Stomach (tissue), 9 donors: ENCODE data around the gene OR9K2. TPM values are rescaled to one million over a fixed set of nuclear protein-coding genes. Genes with fewer than 3 reads are reported as not detected.
A peak's percentile ranks its signal among the peaks of the same experiment; 100 is the strongest.
"Not testable (repeated sequence)": the region's sequence is repeated elsewhere in the genome, so short reads cannot be mapped to it uniquely, and the experiment has no call there.

Experiments used
- DNase-seq, 2 donors: peaks; one replicate each; pipeline versions ENCODE4 v3.0.0 to v3.0.0-alpha.2; 2013 to 2019
- H3K27ac ChIP-seq, 5 donors: fragments of 200-600 bp in 4 of 5; sonication (generic) in 4 of 5; one replicate each; pipeline ENCODE4 v1.5.1; 2013 to 2019; ENCODE audit warnings: mild to moderate bottlenecking in 1 of 5, moderate library complexity in 1 of 5
- H3K27me3 ChIP-seq, 3 donors: fragments of 200-600 bp; sonication (generic); one replicate each; pipeline ENCODE4 v1.5.1; 2017 to 2019; ENCODE audit warnings: mixed run types in 1 of 3
- H3K36me3 ChIP-seq, 4 donors: fragments of 200-600 bp; sonication (generic); 1 replicate in 3 of 4; 2 replicates in 1 of 4; pipeline ENCODE4 v1.5.1; 2016 to 2019
- H3K4me1 ChIP-seq, 4 donors: fragments of 200-600 bp; sonication (generic); one replicate each; pipeline ENCODE4 v1.5.1; 2016 to 2019
- H3K4me3 ChIP-seq, 4 donors: fragments of 200-600 bp; sonication (generic) in 3 of 4; one replicate each; pipeline ENCODE4 v1.5.1; 2016 to 2019; ENCODE audit warnings: mild to moderate bottlenecking in 1 of 4
- H3K9me3 ChIP-seq, 4 donors: fragments of 200-600 bp; sonication (generic); one replicate each; pipeline ENCODE4 v1.5.1; 2016 to 2019
- CTCF ChIP-seq, 7 experiments: fragments of 450-650 bp in 4 of 7; fragments of 200-600 bp in 3 of 7; sonication (generic) in 3 of 7; IDR thresholded peaks; one replicate each; pipeline ENCODE4 v1.5.1; 2016 to 2019; ENCODE audit warnings: antibody characterized with exemption in 7 of 7, control low read depth in 2 of 7, mild to moderate bottlenecking in 1 of 7
- EP300 ChIP-seq: sonication (generic); formaldehyde crosslinking; IDR thresholded peaks from one replicate; pipeline ENCODE4 v1.6.1; 2017; ENCODE audit warnings: antibody characterized with exemption
- POLR2A ChIP-seq, 4 donors: fragments of 450-650 bp; IDR thresholded peaks; one replicate each; pipeline ENCODE4 v1.6.1; 2016; ENCODE audit warnings: antibody characterized with exemption in 4 of 4, control low read depth in 2 of 4, mild to moderate bottlenecking in 1 of 4, moderate library complexity in 1 of 4
- POLR2AphosphoS5 ChIP-seq, 3 donors: sonication (generic); formaldehyde crosslinking; IDR thresholded peaks; one replicate each; pipeline ENCODE4 v1.6.1; 2016; ENCODE audit warnings: antibody characterized with exemption in 3 of 3
- WGBS, 5 donors: extraction: QIAGEN DNeasy Blood & Tissue Kit in 3 of 5; methylation state at CpG; one replicate each; pipeline versions ENCODE4 v1.1.5 to v1.1.7; 2013 to 2018; 5-methylcytosine and 5-hydroxymethylcytosine counted together
- intact Hi-C: fragments of 100-400 bp; cut with DNase I; formaldehyde crosslinking; loops from one replicate; pipeline ENCODE4 v1.15.1; 2023; ENCODE audit warnings: low total_unique reads
- polyA plus RNA-seq, 3 donors: library from polyadenylated mRNA; stranded (reverse); fragments of 200-250 nt; gene quantifications; one replicate each; pipeline ENCODE4 v1.2.3, GENCODE V29; 2013
- total RNA-seq, 5 donors: library from RNA; depleted of rRNA; stranded (reverse); fragments of >200 nt; gene quantifications; one replicate each; pipeline versions ENCODE4 v1.1.0 to v1.2.3, GENCODE V29; 2014 to 2016
- donor health status: healthy with polysubstance abuse.
- donor health status: Bipolar disorder and iron deficiency.
- donor health status: healthy.

The OR9K2 gene
- total and polyA plus RNA-seq, 8 donors, result not detected

GRCh38 chr12:55132816-55133215 lies 6.6 kb downstream of the OR9K2 start:
- 45 to 78% (median 64%) methylated on average over 1 of the region's 1 CpG for WGBS, 5 donors
- H3K27ac ChIP-seq, result no peak overlapping the region
- DNase-seq, result no peak
- H3K36me3 ChIP-seq, result no peaks in the 10 kb centered on the region
- H3K9me3 ChIP-seq, result peaks cover 0 to 4% (median 0%) of the 10 kb centered on the region in 4 donors
- intact Hi-C loops, result no loop called here
- TF ChIP-seq EP300 (no peak), CTCF (IDR thresholded peaks at IDR 0.05) (no peak), POLR2A (IDR thresholded peaks at IDR 0.05) (no peak), POLR2AphosphoS5 (IDR thresholded peaks at IDR 0.05) (no peak)
- no peaks in the 10 kb centered on the region for H3K4me1 ChIP-seq
- no peak overlapping the region for H3K4me3 ChIP-seq
- H3K27me3 ChIP-seq, result peaks cover 0 to 15% (median 0%) of the 10 kb centered on the region in 3 donors

GRCh38 chr12:55142669-55143565 lies 16.7 kb downstream of the OR9K2 start:
- H3K36me3 ChIP-seq, result no peaks in the 10 kb centered on the region
- TF ChIP-seq CTCF (IDR thresholded peaks at IDR 0.05) (peak in 4 of 7 experiments; percentile 38 to 63 (median 49)), POLR2AphosphoS5 (IDR thresholded peaks at IDR 0.05) (no peak)
- 29 to 45% (median 39%) methylated on average over 3 of the region's 3 CpGs for WGBS, 5 donors
- no peak overlapping the region for H3K4me3 ChIP-seq
- H3K9me3 ChIP-seq, result peaks cover 0 to 6% (median 2%) of the 10 kb centered on the region in 4 donors
- H3K27ac ChIP-seq, result no peak overlapping the region
- H3K4me1 ChIP-seq, result no peaks in the 10 kb centered on the region
- intact Hi-C loops, result no loop called here
- DNase-seq, result peak; percentile 30 to 67
- no peaks in the 10 kb centered on the region for H3K27me3 ChIP-seq

GRCh38 chr12:55143566-55143870 lies 17.3 kb downstream of the OR9K2 start:
- TF ChIP-seq CTCF (IDR thresholded peaks at IDR 0.05) (no peak), POLR2AphosphoS5 (IDR thresholded peaks at IDR 0.05) (no peak), EP300 (no peak), POLR2A (IDR thresholded peaks at IDR 0.05) (no peak)
- no peak for DNase-seq
- Histone ChIP-seq H3K27ac (no peak overlapping the region), H3K27me3 (no peaks in the 10 kb centered on the region), H3K9me3 (peaks cover 0 to 6% (median 0%) of the 10 kb centered on the region in 4 donors), H3K4me1 (no peaks in the 10 kb centered on the region), H3K4me3 (no peak overlapping the region), H3K36me3 (no peaks in the 10 kb centered on the region)
- 5 to 16% (median 11%) methylated on average over 1 of the region's 1 CpG for WGBS, 5 donors
- intact Hi-C loops, result no loop called here

- H3K27ac ChIP-seq, intact Hi-C loops, H3K27me3 ChIP-seq, H3K9me3 ChIP-seq, H3K4me1 ChIP-seq, H3K4me3 ChIP-seq, DNase-seq, H3K36me3 ChIP-seq: not testable (repeated sequence)
- WGBS, 5 donors, result 66 to 82% (median 71%) methylated on average over 23 to 24 of the region's 24 CpGs
Observed at GRCh38 chr12:55167010-55167640, 40.9 kb downstream of the OR9K2 start.

- 80 to 88% (median 85%) methylated on average over 2 of the region's 2 CpGs for WGBS, 5 donors
- no peak overlapping the region for H3K4me3 ChIP-seq
- H3K36me3 ChIP-seq, result no peaks in the 10 kb centered on the region
- DNase-seq, result no peak
- no peaks in the 10 kb centered on the region for H3K4me1 ChIP-seq
- H3K9me3 ChIP-seq, result no peaks in the 10 kb centered on the region
- intact Hi-C loops, result no loop called here
- no peak overlapping the region for H3K27ac ChIP-seq
- H3K27me3 ChIP-seq, result no peaks in the 10 kb centered on the region
- no peak for TF ChIP-seq POLR2A (IDR thresholded peaks at IDR 0.05)
- no peak for TF ChIP-seq POLR2AphosphoS5 (IDR thresholded peaks at IDR 0.05)
- TF ChIP-seq CTCF (IDR thresholded peaks at IDR 0.05), result no peak
- no peak for TF ChIP-seq EP300
Observed at GRCh38 chr12:55171445-55171844, 45.2 kb downstream of the OR9K2 start.

GRCh38 chr12:55171846-55172245 lies 45.6 kb downstream of the OR9K2 start:
- H3K36me3 ChIP-seq, H3K9me3 ChIP-seq, H3K27me3 ChIP-seq, intact Hi-C loops, H3K4me1 ChIP-seq, H3K4me3 ChIP-seq, H3K27ac ChIP-seq, DNase-seq: not testable (repeated sequence)
- WGBS, 5 donors, result 61 to 76% (median 68%) methylated on average over 2 of the region's 2 CpGs
